H9 (cell line): Measurements from ENCODE around the gene SPECC1L. TPM values are rescaled to one million over a fixed set of nuclear protein-coding genes. Genes with fewer than 3 reads are reported as not detected.

ENCODE experiments used
- DNase-seq: peaks from one replicate; pipeline ENCODE4 v3.0.0-alpha.2; 2017
- H2AFZ ChIP-seq: one replicate; pipeline ENCODE4 v1.6.1; 2013; ENCODE audit warnings: mild to moderate bottlenecking, low read length, control low read depth, moderate library complexity
- H2AK5ac ChIP-seq: 2 replicates; pipeline ENCODE4 v1.6.1; 2013; ENCODE audit warnings: low read length, control low read depth, mixed read lengths; ENCODE audit not compliant: insufficient read length
- H2BK120ac ChIP-seq: one replicate; pipeline ENCODE4 v1.6.1; 2013; ENCODE audit warnings: low read depth, mild to moderate bottlenecking, low read length, control low read depth, inconsistent platforms; ENCODE audit not compliant: poor library complexity, severe bottlenecking
- H2BK12ac ChIP-seq: 2 replicates; pipeline ENCODE4 v1.6.1; 2013; ENCODE audit warnings: low read length, control low read depth, mixed read lengths, low read depth; ENCODE audit not compliant: insufficient read length
- H2BK15ac ChIP-seq: 2 replicates; pipeline ENCODE4 v1.6.1; 2013; ENCODE audit warnings: low read depth, low read length, control low read depth
- H2BK20ac ChIP-seq: one replicate; pipeline ENCODE4 v1.6.1; 2013; ENCODE audit warnings: low read depth, mild to moderate bottlenecking, low read length, control low read depth, inconsistent platforms; ENCODE audit not compliant: poor library complexity, severe bottlenecking
- H2BK5ac ChIP-seq: 2 replicates; pipeline ENCODE4 v1.6.1; 2013; ENCODE audit warnings: low read length, control low read depth, mixed read lengths; ENCODE audit not compliant: insufficient read length
- H3K14ac ChIP-seq: 2 replicates; pipeline ENCODE4 v1.6.1; 2013; ENCODE audit warnings: low read length, control low read depth; ENCODE audit not compliant: insufficient read depth
- H3K18ac ChIP-seq: 2 replicates; pipeline ENCODE4 v1.6.1; 2013; ENCODE audit warnings: low read depth, mild to moderate bottlenecking, mixed read lengths, low read length, control low read depth; ENCODE audit not compliant: insufficient read length
- H3K23ac ChIP-seq: 2 replicates; pipeline ENCODE4 v1.6.1; 2013; ENCODE audit warnings: low read length, control low read depth, mixed read lengths, low read depth; ENCODE audit not compliant: insufficient read length
- H3K23me2 ChIP-seq: 2 replicates; pipeline ENCODE4 v1.6.1; 2013; ENCODE audit warnings: low read depth, mild to moderate bottlenecking, mixed read lengths, low read length, control low read depth; ENCODE audit not compliant: insufficient read length, poor library complexity, severe bottlenecking
- H3K27ac ChIP-seq: 2 replicates; pipeline ENCODE4 v1.5.1; 2013; ENCODE audit warnings: low read length, control low read depth, mixed read lengths, low read depth; ENCODE audit not compliant: insufficient read length
- H3K27me3 ChIP-seq: 2 replicates; pipeline ENCODE4 v1.6.1; 2013; ENCODE audit warnings: low read length, control low read depth, inconsistent platforms; ENCODE audit not compliant: insufficient read depth
- H3K4ac ChIP-seq: 2 replicates; pipeline ENCODE4 v1.6.1; 2013; ENCODE audit warnings: low read depth, mild to moderate bottlenecking, control low read depth, inconsistent platforms, low read length, moderate library complexity
- H3K4me1 ChIP-seq: 2 replicates; pipeline ENCODE4 v1.6.1; 2013; ENCODE audit warnings: low read length, control low read depth, inconsistent platforms; ENCODE audit not compliant: insufficient read depth
- H3K4me2 ChIP-seq: 2 replicates; pipeline ENCODE4 v1.6.1; 2013; ENCODE audit warnings: low read length, control low read depth, mixed read lengths; ENCODE audit not compliant: insufficient read length, insufficient read depth
- H3K56ac ChIP-seq: 2 replicates; pipeline ENCODE4 v1.6.1; 2013; ENCODE audit warnings: low read depth, mild to moderate bottlenecking, mixed read lengths, low read length, control low read depth; ENCODE audit not compliant: insufficient read length
- H3K79me1 ChIP-seq: 2 replicates; pipeline ENCODE4 v1.6.1; 2013; ENCODE audit warnings: low read depth, mild to moderate bottlenecking, moderate library complexity, low read length, control low read depth, inconsistent platforms; ENCODE audit not compliant: insufficient read depth, poor library complexity, severe bottlenecking
- H3K79me2 ChIP-seq: 2 replicates; pipeline ENCODE4 v1.6.1; 2013; ENCODE audit warnings: low read length, control low read depth, inconsistent platforms; ENCODE audit not compliant: insufficient read depth
- H3K9ac ChIP-seq: 2 replicates; pipeline ENCODE4 v1.6.1; 2013; ENCODE audit warnings: low read length, control low read depth, mixed read lengths; ENCODE audit not compliant: insufficient read length; ENCODE audit errors: extremely low read depth
- H3K9me3 ChIP-seq: one replicate; pipeline ENCODE4 v1.6.1; 2013; ENCODE audit warnings: low read depth, low read length, inconsistent platforms; ENCODE audit not compliant: control insufficient read depth
- H3T11ph ChIP-seq: one replicate; pipeline ENCODE4 v1.6.1; 2013; ENCODE audit warnings: mild to moderate bottlenecking, low read length, control low read depth, inconsistent platforms
- H4K20me1 ChIP-seq: one replicate; pipeline ENCODE4 v1.6.1; 2013; ENCODE audit not compliant: control insufficient read depth, insufficient read length, insufficient read depth
- H4K5ac ChIP-seq: 2 replicates; pipeline ENCODE4 v1.6.1; 2013; ENCODE audit warnings: low read depth, mild to moderate bottlenecking, mixed read lengths, low read length, control low read depth; ENCODE audit not compliant: insufficient read length
- H4K8ac ChIP-seq: replicated peaks from 2 replicates; pipeline ENCODE4 v1.6.1; 2013; ENCODE audit warnings: low read length, control low read depth, mixed read lengths, low read depth; ENCODE audit not compliant: insufficient read length
- H4K91ac ChIP-seq: 2 replicates; pipeline ENCODE4 v1.6.1; 2013; ENCODE audit warnings: low read depth, mild to moderate bottlenecking, moderate library complexity, mixed read lengths, low read length, control low read depth; ENCODE audit not compliant: insufficient read length
- H3K27ac Mint-ChIP-seq, 3 experiments: 2 replicates in 2 of 3; 3 replicates in 1 of 3; pipeline ENCODE4 v1.8.0; 2020 to 2021; ENCODE audit warnings: mixed read lengths in 3 of 3, mild to moderate bottlenecking in 1 of 3, moderate library complexity in 1 of 3
- H3K27me3 Mint-ChIP-seq: 2 replicates; pipeline ENCODE4 v1.8.0; 2021; ENCODE audit warnings: low read depth, mild to moderate bottlenecking, moderate library complexity, mixed read lengths
- H3K36me3 Mint-ChIP-seq, 3 experiments: 2 replicates in 2 of 3; 3 replicates in 1 of 3; pipeline ENCODE4 v1.8.0; 2020 to 2021; ENCODE audit warnings: low read depth in 3 of 3, mixed read lengths in 3 of 3; ENCODE audit not compliant: insufficient read depth in 1 of 3
- H3K4me1 Mint-ChIP-seq, 2 experiments: 2 replicates each; pipeline ENCODE4 v1.8.0; 2020; ENCODE audit warnings: mixed read lengths in 2 of 2
- H3K4me3 Mint-ChIP-seq, 2 experiments: 2 replicates in 1 of 2; 3 replicates in 1 of 2; pipeline ENCODE4 v1.8.0; 2020 to 2021; ENCODE audit warnings: mild to moderate bottlenecking in 2 of 2, mixed read lengths in 2 of 2, moderate library complexity in 1 of 2
- H3K9me3 Mint-ChIP-seq, 2 experiments: 2 replicates in 1 of 2; 3 replicates in 1 of 2; pipeline ENCODE4 v1.8.0; 2020; ENCODE audit warnings: mild to moderate bottlenecking in 2 of 2, mixed read lengths in 2 of 2, moderate library complexity in 1 of 2
- CTCF ChIP-seq: fragments of 200-600 bp; sonication (generic); conservative IDR thresholded peaks from 3 replicates; pipeline ENCODE4 v1.8.0; 2021; ENCODE audit warnings: antibody characterized with exemption, mild to moderate bottlenecking
- WGBS: extraction: QIAGEN DNeasy Blood & Tissue Kit; methylation state at CpG from one replicate; pipeline ENCODE4 v1.1.7; 2013; ENCODE audit warnings: missing lambda C conversion rate, low lambda C conversion rate, mixed read lengths; ENCODE audit not compliant: insufficient read length; ENCODE audit errors: extremely low coverage; 5-methylcytosine and 5-hydroxymethylcytosine counted together
- total RNA-seq: library from RNA; stranded (reverse); gene quantifications from 2 replicates; pipeline ENCODE4 v1.2.1, GENCODE V29; 2021

The SPECC1L gene
- total RNA-seq, 1 experiment from 2014 or later, result 57.1 TPM

DNA sequence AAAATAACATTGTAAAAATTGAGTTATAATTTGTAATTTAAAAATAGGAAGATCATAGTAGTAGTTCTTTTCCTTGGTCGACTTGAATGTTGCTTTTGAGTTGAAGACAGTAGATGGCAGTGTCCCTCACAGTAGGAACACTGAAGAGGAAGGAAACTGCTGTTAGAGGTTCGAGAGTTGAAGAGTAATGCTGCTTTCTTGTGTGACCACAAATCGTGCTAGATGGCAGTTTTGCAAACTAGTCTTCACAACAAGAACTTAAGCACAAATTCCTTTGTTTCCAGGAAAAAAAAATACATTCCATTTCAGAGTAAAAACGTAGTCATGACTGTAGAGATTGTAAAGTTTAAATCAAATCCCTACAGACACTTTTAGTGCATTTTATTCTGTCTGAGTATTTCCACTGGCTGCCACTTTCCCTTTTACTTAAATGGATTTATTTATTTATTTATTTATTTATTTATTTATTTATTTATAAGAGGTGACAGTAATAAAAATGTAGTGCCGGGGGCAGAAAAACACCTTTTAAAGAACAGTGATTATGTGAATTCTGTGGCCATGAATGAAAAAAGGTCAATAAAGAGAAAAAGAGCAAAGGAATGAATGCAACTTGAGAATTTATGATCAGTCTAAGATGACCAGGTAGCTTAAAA, 54.6 kb downstream of the SPECC1L start:
- H3K79me2 ChIP-seq, result peaks cover 3% of the 10 kb centered on the region; the same call in 1 of the 2 replicates
- no peaks in the 10 kb centered on the region for H3K79me1 ChIP-seq
- no peak overlapping the region for H2AFZ ChIP-seq
- H2AK5ac ChIP-seq, result no peak overlapping the region
- no peaks in the 10 kb centered on the region for H3K9me3 ChIP-seq
- H3K18ac ChIP-seq, result no peak overlapping the region
- no peaks in the 10 kb centered on the region for H3K23me2 ChIP-seq
- H3K27me3 ChIP-seq, result no peaks in the 10 kb centered on the region
- no peak overlapping the region for H4K91ac ChIP-seq
- Mint-ChIP-seq H3K36me3 (peaks cover 25 to 59% (median 54%) of the 10 kb centered on the region in 3 experiments; a peak in 6 of 7 replicates), H3K27ac (0 out of 7 replicates have a peak overlapping the region, but pooled peaks of 1 of the 3 experiments have one; percentile 37), H3K4me1 (peaks cover 0 to 2% of the 10 kb centered on the region in 2 experiments; a peak in 1 of 4 replicates), H3K9me3 (no peaks in the 10 kb centered on the region), H3K27me3 (no peaks in the 10 kb centered on the region; the same call in 1 of the 2 replicates), H3K4me3 (no peak overlapping the region)
- no peak overlapping the region for H2BK20ac ChIP-seq
- no peak overlapping the region for H3T11ph ChIP-seq
- H2BK15ac ChIP-seq, result no peak overlapping the region
- H4K5ac ChIP-seq, result no peak overlapping the region
- no peak overlapping the region for H2BK5ac ChIP-seq
- no peak overlapping the region for H3K56ac ChIP-seq
- peak; percentile 69 for TF ChIP-seq CTCF
- no peak overlapping the region for H2BK12ac ChIP-seq
- no peak overlapping the region for H3K4me2 ChIP-seq
- WGBS, result no CpG with 5 or more reads among the region's 5 CpGs
- H2BK120ac ChIP-seq, result no peak overlapping the region
- H3K9ac ChIP-seq, result no peak overlapping the region
- H3K27ac ChIP-seq, result no peak overlapping the region
- no peak overlapping the region for H3K23ac ChIP-seq
- DNase-seq, result no peak
- no peak overlapping the region for H3K4ac ChIP-seq
- H4K20me1 ChIP-seq, result no peaks in the 10 kb centered on the region
- no peak overlapping the region for H4K8ac ChIP-seq
- H3K14ac ChIP-seq, result no peak overlapping the region
- H3K4me1 ChIP-seq, result no peaks in the 10 kb centered on the region
